GM18858 (cell line): ENCODE results near the gene OR4F16.
"Not testable (repeated sequence)": the region's sequence is repeated elsewhere in the genome, so short reads cannot be mapped to it uniquely, and the experiment has no call there.

ENCODE experiments used
- ATAC-seq: cut with Tn5 transposase; IDR thresholded peaks from one replicate; pipeline ENCODE4 v1.9.1; 2021; ENCODE audit not compliant: unreplicated experiment

Gene OR4F16

GRCh38 chr1:686554-686953 is at the start of gene OR4F16:
Gene OR4F16 (minus strand): TSS chr1:686654. CDS start chr1:686654, 0 bp downstream.
- not testable (repeated sequence) for ATAC-seq

- ATAC-seq: not testable (repeated sequence)
These were observed 47.2 kb upstream of the OR4F16 start for GRCh38 chr1:733649-734048.

- ATAC-seq: not testable (repeated sequence)
These were observed 40.6 kb upstream of the OR4F16 start for GRCh38 chr1:727040-727439.
